Limb (tissue), 2 donors: ENCODE measurements around the gene CHRNA5.
"Not testable (repeated sequence)": the region's sequence is repeated elsewhere in the genome, so short reads cannot be mapped to it uniquely, and the experiment has no call there.

Experiments
- DNase-seq, 2 donors: peaks; one replicate each; pipeline ENCODE4 v3.0.0-alpha.2; 2016; ENCODE audit errors: extremely low spot score in 2 of 2

CHRNA5 gene

DNA sequence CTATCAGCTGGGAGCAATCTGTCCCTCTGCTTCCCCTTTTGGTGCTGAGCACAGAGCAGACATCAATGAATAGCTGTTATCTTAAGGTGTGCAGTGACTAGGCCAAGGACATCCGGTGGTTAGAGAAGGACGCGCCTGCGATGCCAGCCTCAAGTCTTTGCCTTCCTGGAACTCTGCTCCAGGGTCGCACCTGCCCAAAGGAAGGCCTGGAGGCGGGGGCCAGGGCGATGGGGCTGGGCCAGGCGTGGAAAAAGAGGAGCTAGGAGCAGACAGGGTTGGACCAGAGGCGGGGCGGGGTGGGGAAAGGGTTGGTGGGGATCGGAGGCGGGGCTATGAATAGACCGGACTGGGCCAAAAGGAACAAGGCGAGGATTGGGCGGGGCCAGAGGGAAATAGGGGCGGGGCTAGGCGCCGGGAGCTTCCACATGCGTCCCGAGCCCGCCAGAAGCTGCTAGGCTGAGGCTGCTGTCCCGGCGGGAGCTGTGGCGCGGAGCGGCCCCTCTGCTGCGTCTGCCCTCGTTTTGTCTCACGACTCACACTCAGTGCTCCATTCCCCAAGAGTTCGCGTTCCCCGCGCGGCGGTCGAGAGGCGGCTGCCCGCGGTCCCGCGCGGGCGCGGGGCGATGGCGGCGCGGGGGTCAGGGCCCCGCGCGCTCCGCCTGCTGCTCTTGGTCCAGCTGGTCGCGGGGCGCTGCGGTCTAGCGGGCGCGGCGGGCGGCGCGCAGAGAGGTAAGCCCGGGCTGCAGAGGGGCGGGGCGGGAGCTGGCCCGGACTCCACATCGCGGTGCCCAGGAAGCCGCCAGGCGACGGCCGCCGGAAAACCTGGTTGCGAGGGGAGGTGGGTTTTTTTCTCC lies at the start of gene CHRNA5:
TSS of gene CHRNA5 (plus strand) at position 424 of the 854 bp plus-strand sequence. CDS start at position 624, 200 bp downstream.
- DNase-seq: peak; percentile 81 to 95

DNA sequence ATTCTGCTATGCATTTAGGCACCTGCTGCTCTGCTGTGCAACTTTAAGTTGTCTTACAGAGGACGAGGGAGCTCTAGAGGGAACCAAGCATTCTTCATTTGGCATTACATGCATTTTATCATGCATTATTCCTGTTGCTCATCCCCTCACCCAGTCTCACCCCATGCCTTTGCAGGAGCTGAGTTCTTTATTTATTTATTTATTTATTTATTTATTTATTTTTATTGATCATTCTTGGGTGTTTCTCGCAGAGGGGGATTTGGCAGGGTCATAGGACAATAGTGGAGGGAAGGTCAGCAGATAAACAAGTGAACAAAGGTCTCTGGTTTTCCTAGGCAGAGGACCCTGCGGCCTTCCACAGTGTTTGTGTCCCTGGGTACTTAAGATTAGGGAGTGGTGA lies 45.3 kb upstream of the CHRNA5 start:
- not testable (repeated sequence) for DNase-seq

DNA sequence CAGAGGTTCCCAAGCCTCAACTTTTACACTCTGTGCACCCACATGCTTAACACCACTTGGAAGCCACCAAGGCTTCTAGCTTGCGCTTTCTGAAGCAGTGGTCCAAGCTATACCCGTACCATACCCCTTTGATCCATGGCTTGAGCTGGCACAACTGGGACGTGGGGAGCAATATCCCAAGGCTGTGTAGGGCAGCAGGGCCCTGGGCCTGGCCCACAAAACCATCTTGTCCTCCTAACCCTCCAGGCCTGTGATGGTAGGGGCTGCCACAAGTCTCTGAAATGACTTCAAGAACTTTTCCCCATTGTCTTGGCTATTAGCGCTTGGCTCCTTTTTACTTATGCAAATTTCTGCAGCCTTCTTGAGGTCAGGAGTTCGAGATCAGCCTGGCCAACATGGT lies 41.1 kb upstream of the CHRNA5 start:
- no peak for DNase-seq

DNA sequence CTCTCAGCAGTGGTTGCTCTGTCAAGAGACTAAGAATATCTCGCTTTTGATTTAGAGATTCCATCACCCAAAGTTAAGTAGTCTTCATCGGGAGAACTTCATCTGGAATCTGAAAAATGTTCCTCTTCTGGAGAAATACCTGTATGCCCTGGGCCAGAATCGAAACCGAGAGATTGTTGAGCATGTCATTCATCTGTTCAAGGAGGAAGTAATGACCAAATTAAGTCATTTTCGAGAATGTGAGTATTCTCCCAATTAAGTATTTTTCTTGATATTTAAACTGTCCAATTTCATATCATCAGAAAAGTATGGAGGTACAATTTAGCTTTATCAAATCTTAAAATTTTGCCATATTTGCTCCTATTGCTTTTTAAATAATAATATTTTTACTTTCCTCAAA lies 38.0 kb upstream of the CHRNA5 start:
- no peak for DNase-seq

DNA sequence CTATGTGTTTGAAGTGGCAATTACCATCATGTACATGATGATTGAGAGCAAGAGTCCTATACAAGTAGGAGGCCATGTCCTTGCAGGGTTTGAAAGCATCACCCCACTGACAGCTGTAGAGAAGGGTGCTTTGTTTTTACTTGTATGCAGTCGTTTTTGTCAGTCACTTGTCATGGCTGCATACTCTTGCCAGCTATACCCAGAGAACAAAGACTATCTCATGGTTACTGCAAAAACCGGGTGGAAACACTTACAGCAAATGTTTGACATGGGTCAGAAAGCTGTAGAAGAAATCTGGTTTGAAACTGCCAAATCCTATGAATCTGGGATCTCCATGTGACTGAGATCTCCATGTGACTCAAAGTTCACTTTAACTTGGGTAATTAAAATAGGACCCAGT lies 32.0 kb upstream of the CHRNA5 start:
- no peak for DNase-seq

DNA sequence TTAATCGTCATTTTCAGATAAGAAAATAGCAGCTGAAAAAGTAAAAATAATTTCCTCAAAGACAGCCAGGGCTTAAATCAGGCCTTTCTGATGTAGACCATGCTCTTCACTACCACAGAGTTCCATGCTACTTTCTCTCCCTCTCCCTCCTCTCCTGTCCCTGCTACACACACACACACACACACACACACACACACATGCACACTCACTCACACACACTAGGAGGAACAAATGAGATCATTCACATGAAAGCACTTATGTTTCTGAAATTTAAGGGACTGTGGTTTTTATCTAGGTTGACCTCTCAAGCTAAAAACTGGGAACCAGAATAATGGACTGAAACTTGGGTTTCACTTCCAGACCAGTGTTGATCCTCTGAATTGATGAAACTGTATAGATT lies 29.2 kb upstream of the CHRNA5 start:
- no peak for DNase-seq

DNA sequence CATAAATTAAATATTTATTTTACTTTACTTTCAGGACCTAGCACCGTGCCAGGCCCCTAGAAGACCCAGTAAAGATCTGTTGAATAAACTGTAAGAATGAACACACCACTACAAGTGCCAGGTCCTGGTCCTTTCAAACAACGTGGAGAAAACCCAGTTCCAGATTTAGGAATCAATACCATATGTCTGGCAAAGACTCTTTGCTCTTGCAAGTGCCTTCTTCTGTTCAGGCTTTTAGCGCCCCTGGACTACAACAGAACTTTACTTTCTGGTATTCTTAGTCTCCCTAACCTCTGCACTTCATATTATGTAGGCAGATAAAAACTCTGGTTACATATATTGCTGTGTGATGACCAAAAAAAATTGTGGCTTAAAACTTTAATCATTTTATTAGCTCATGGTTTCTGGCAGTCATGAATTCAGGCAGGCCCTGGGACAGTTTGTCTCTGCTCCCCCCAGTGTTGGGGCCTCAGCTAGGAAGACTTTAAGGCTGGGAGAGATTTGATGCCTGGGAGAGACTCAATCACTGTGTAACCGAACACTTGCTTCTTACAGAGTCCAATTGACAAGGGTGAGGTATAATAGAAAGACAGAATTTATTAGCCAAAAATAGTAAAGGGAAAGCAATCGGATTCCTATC lies 27.9 kb upstream of the CHRNA5 start:
- DNase-seq: peak in 1 of 2 donors; percentile 46

DNA sequence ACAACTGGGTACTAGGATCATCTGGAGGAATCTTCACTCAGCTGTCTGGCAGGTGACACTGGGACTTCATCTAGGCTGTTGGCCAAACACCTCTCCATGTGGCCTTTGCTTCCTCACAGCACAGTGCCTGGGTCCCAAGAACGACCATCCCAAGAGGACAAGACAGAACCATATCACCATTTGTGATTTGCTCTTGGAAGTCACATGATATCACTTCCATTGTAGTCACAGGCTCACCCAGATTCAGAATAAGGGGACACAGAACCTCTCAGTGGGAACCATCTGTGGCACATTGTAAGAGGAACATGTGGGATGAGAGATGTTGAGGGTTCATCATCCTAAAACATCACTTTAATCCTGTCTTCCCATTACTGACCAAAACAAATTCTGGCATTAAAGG lies 27.0 kb upstream of the CHRNA5 start:
- no peak for DNase-seq

DNA sequence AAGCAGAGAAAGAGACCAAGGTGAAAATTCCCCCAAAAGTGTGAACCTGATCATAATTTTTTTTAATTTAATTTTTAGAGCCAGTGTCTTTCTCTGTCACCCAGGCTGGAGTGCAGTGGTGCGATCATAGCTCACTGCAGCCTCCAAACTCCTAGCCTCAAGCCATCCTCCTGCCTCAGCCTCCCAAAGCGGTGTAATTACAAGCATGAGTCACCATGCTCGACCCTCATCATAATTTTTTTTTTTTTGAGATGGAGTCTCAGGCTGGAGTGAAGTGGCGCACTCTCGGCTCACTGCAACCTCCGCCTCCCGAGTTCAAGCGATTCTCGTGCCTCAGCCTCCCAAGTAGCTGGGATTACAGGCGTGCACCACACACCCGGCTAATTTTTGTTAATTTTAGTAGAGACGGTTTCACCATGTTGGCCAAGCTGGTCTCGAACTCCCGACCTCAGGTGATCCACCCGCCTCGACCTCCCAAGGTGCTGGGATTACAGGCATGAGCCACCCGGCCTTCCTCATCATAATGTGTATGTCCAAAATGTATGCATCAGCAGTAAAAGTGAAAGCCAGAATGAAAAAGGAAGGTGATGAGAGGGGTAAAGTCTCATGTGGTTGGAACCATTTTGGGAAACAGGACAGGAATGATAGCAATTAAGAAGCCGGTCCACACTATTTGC lies 25.7 kb upstream of the CHRNA5 start:
- DNase-seq: not testable (repeated sequence)

DNA sequence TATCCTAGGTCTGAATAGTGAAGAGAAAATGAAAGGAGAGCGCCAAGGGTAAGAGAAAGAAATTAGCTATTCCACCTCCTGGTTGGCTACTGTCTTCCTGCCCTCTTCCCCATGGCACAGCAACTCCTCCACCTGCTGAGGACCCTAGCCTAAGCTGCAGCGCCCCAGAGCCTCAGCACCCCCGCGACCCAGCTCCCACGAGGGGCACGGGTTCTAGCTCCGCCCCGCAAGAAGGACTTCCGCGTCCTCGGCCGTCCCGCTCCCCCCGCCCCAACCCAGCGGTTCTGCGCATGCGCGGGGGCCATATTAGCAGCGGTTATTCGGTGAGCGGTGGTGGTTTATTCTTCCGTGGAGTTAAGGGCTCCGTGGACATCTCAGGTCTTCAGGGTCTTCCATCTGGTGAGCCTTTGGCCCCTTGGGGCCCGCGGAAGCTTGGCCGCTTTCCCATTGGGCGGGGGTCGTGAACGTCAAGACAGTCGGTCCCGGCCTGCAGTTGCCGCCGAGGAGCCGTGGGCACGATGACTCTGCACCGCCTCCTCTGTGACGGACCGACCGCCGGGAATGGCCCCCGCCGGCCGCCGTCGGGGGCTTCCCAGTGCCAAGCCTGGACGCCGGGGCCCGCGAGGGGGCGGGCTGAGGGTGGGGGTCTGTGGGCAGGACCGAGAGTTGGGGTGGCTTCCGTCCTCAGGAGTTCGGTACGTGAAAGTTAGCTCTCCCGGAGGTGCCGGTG lies 25.0 kb upstream of the CHRNA5 start, which contains the start of gene PSMA4:
TSS of gene PSMA4 (plus strand) at position 304 of the 730 bp plus-strand sequence. CDS start 1,484 bp downstream, outside the sequence.
- peak; percentile 92 to 97 for DNase-seq

DNA sequence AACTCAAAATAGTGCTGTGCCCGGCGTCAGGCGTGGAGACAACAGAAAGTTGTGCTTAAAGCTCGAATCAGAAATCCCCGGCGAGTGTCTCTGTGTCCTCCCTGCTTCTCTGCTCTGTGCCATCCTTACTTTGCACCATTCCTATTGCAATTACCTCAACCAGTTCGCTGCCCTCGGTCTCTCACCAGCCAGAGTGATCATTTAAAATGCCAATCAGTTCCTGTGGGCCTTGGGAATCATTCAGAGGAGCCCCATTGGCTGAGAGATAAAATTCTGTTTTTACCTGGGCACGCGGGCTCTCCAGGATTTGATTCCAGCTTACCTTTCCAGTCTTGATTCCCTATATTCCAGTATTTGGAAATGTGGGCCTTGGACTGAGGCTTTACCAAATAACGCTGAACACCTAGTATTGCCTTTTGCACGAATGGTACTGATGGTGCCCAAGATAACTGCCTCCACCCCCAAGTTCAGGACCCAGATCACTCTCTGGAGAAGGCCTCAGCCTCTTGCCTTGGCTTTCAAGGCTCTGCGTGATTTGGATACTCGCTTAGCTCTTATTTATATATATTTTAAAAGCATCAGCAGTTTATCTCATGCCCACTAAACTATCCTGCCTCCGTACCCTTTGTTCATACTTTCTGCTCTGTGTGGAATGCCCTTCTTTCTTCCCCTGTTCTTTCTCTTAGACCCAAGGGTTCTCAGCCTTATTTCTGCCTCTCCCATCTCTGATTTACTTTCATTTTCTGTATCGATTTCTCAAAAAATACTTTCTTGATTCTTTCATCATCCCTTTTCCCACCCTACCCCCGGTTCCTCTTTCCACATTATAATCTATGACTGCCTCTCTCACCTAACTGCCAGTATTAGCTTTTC lies 24.2 kb upstream of the CHRNA5 start:
- DNase-seq: no peak

DNA sequence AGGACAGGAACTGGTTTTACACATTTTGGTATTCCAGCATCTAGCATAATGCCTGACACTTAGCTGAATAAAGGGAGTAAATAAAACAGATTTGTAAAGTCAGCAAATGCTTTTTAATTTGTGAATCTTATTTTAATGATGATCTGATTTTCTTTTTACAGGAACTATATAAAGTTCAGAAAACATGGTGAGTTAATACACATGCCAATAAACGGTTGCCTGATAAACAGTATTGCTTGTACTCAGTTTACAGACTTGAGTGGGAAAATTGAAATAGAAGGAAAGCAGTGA lies 23.6 kb upstream of the CHRNA5 start:
- no peak for DNase-seq

DNA sequence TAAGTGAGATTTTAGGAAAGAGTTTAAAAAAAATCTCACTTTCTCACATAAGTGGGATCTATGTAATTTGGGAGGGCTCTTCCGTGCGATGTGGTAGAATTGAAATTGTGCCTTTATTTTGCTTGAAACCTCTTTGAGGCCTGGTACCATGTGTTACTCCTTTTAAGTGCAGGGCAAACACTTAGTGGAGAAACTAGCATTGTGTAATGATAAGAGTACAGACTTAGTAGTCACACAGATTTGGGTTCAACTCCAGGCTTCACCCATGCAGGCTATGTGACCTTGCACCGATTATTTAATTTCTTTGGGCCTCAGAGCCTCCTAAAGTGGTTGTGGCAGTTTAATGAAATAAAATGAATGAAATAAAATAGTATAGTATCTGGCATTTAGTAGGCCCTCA lies 22.7 kb upstream of the CHRNA5 start:
- DNase-seq: no peak

DNA sequence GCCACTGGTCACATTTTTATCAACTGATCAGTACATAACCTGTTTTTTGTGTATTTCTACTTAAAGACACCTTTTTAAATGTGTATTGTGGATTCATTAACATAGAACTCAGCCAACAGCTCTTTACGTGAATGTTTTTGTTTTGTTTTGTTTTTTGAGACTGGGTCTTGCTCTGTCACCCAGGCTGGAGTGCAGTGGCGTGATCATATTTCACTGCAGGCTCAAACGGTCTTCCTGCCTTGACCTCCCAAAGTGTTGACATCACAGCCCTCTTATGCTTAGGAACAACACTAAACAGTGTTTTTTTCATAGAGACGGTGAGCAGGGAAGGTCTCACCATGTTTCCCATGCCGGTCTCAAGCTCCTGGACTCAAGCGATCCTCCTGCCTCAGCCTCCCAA lies 15.1 kb upstream of the CHRNA5 start:
- no peak for DNase-seq

DNA sequence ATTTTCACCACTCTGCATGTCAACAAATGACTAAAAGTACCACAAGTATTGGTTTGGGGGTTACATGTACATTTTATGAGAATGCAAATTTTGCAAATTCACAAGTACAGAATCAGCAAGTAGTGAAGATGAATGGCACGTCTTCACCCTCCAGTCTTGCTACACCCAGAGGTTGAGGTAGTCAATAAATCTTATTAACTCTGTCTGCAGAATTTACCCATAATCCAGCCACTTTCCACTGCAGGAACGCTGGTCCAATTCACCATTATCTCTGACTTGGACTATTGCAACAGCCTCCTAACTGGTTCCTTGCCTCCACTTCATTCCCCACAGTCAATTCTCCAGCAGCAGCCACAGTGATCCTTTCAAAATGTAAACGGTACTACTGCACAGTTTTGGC lies 14.5 kb upstream of the CHRNA5 start:
- no peak for DNase-seq

DNA sequence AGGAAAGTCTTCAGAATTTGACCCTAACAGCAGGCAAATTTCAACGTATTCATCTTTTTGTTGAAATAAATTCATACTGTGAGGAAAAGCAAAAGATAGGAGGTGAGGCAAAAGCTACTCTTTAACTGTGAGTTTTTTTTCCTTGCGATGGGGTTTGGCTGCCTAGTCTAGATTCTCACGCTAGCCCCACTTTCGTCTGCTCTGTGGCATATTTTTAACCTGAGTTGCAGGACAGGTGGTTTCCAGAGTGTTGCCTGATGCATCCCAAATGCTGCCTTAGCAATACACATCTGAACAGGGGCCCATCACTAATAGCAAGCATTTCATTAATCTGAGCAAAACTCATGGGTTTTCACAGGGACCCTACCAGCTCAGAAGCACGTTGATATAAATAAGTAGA lies 13.4 kb upstream of the CHRNA5 start:
- no peak for DNase-seq

DNA sequence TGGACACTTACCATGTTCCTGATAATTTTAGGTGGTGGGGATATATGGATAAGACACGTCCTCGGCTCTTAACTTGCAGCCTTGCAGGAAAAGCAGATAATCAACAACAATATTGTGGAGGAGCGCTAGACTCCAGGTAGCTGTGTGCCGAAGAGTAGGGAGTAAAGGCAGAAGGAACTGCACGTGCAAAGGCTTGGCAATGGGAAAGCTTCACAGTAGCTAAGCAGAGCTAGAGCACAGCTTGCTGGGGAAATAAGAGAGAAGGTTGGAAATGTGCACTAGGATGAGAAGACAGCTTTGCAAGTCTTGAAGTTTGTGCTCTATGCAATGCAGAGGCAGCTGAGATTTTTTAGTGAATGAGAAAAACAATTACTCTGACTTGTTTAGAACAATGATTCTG lies 12.7 kb upstream of the CHRNA5 start:
- no peak for DNase-seq

DNA sequence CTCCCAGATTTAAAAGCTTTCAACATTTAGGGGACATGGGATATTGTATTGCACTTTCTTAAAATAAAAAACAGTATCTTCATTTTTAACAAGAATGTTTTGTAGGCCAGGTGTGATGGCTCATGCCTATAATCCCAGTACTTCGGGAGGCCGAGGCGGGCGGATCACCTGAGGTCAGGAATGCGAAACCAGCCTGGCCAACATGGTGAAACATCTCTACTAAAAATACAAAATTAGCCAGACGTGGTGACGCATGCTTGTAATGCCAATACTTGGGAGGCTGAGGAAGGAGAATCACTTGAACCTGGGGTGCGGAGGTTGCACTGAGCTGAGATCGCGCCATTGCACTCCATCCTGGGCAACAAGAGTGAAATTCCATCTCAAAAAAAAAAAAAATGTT lies 5.1 kb upstream of the CHRNA5 start:
- not testable (repeated sequence) for DNase-seq

DNA sequence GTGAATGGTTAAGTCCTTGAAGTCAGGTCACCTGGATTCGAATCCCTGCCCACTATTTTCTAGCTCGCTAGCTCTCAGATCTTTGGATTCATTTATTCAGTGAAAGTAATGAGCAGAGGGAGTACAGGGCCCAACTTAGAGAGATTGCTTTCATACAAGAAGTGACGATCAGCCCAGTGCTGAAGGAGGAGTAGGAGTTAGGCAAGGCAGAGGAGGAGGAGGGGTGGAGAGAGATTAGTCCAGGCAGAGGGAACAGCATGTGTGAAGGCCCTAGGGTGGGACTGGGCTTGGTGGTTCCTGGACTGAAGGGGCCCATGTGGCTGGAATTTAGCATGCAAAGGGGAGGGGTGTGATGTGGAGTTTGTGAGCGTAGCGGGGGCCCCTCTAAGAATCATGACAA lies 3.8 kb upstream of the CHRNA5 start:
- no peak for DNase-seq

DNA sequence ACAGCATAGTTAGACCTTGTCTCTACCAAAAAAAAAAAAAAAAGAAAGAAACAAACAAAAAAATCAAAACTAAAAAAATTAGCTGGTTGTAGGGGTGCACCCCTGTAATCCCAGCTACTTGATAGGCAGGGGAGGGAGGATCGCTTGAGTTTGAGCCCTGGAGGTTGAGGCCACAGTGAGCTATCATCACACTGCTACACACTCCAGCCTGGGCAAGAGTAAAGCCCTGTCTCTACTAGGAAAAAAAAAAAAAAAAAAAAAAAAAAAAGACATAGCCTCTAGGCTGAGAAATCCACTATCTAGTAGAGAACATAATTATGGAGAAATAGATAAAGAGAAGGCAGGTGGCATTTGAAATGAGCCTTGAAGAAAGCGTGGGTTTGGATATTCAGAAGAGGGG lies 2.2 kb upstream of the CHRNA5 start:
- DNase-seq: no peak

DNA sequence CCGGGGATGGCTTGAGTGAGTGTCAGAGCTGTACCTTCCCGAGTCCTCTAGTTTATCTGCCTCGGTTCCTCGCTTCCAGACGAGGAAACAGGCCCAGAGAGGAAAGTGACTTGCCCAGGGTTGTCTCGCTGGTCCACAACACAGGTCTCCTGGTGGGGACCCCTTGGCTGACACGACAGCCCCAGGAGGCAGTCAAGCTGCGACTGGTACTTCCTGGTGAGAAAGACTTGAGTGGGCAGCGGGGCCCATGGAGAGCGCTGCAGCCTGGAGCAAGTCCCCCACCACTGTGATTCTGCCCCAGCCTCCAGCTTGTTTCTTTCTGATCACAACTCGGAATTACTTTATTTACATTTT lies 600 bp upstream of the CHRNA5 start:
- DNase-seq: no peak
